Measurements from ENCODE around the gene HPRT1.

HPRT1 gene

DNA sequence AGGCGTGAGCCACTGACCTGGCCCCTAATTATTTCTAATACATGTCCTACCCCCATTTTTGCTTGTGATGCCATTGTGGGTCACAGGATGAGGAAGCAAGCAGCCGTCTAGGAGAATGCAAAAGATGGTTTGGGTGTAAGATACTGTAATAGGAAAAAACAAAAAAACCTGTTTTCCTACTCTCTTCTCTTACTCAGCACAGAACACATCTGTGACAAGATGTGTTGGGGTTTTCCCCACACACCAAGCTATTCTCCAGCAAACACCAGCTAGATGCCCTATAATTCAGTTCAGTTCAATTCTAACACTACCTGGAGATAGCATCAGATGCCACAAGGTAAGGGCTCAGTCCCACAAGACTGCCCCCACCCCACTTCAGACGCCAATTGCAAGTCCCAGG is 15.3 kb upstream of the HPRT1 start:
- Histone ChIP-seq H3K9me2 (replicated peaks; ENCODE audit: insufficient read depth, low read length) (no peaks in the 10 kb centered on the region), H3K27ac (ENCODE audit: low read length) (no peak overlapping the region; the same call in 1 of the 2 replicates), H3K4me2 (ENCODE audit: low read depth, low read length) (no peak overlapping the region), H3K4me3 (ENCODE audit: low read length) (no peak overlapping the region), H3F3A (ENCODE audit: insufficient read depth, low read length) (0 out of 2 replicates have a peak, but pooled peaks cover 6% of the 10 kb centered on the region), H3K9me3 (replicated peaks; ENCODE audit: insufficient read depth, low read length) (no peaks in the 10 kb centered on the region), H3K36me3 (replicated peaks; ENCODE audit: insufficient read depth, low read length) (no peaks in the 10 kb centered on the region), H3K4me1 (ENCODE audit: low read length) (peaks cover 3% of the 10 kb centered on the region; the same call in 1 of the 2 replicates), H2AFZ (ENCODE audit: low read length) (no peak overlapping the region), H3K9ac (ENCODE audit: low read length) (no peak overlapping the region), H3K27me3 (replicated peaks; ENCODE audit: insufficient read depth, low read length) (no peaks in the 10 kb centered on the region), H4K20me1 (ENCODE audit: insufficient read depth, low read length) (no peaks in the 10 kb centered on the region), H3K79me2 (ENCODE audit: low read length) (no peaks in the 10 kb centered on the region)
- peak; percentile 21 for DNase-seq
- no peak for TF ChIP-seq EZH2 (optimal IDR thresholded peaks at IDR 0.05; ENCODE audit: low read depth, low read length)
- TF ChIP-seq EZH2phosphoT487 (IDR thresholded peaks at IDR 0.05; ENCODE audit: low read length), result no peak
- TF ChIP-seq, protein P1, sequence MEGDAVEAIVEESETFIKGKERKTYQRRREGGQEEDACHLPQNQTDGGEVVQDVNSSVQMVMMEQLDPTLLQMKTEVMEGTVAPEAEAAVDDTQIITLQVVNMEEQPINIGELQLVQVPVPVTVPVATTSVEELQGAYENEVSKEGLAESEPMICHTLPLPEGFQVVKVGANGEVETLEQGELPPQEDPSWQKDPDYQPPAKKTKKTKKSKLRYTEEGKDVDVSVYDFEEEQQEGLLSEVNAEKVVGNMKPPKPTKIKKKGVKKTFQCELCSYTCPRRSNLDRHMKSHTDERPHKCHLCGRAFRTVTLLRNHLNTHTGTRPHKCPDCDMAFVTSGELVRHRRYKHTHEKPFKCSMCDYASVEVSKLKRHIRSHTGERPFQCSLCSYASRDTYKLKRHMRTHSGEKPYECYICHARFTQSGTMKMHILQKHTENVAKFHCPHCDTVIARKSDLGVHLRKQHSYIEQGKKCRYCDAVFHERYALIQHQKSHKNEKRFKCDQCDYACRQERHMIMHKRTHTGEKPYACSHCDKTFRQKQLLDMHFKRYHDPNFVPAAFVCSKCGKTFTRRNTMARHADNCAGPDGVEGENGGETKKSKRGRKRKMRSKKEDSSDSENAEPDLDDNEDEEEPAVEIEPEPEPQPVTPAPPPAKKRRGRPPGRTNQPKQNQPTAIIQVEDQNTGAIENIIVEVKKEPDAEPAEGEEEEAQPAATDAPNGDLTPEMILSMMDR (IDR thresholded peaks at IDR 0.05; ENCODE audit: low read length), result no peak

DNA sequence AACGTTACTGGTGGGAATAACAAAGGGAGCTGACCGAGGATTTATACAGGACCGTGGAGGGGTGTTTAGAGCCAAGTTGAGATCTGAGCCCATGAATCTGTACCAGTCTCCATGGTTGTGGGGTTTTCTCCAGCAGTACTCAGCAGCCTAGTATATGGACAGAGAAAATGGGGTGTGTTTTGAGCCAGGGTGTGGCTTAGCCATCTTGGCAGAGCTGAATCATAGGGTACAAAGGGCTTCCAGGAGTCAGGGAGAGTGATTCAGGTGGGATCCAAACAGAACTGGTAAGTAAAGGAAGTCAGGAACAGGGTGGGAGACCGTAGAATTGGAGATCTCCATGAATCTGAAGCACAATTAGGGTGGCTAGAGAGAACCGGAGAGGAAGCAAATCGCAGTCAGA is 7.4 kb upstream of the HPRT1 start:
- H3K36me3 ChIP-seq (replicated peaks; ENCODE audit: insufficient read depth, low read length), result no peaks in the 10 kb centered on the region
- TF ChIP-seq, protein P1 (IDR thresholded peaks at IDR 0.05; ENCODE audit: low read length), result no peak
- TF ChIP-seq EZH2 (optimal IDR thresholded peaks at IDR 0.05; ENCODE audit: low read depth, low read length) (no peak), EZH2phosphoT487 (IDR thresholded peaks at IDR 0.05; ENCODE audit: low read length) (no peak)
- H4K20me1 ChIP-seq (ENCODE audit: insufficient read depth, low read length), result no peaks in the 10 kb centered on the region
- no peaks in the 10 kb centered on the region for H3K9me3 ChIP-seq (replicated peaks; ENCODE audit: insufficient read depth, low read length)
- H3K27me3 ChIP-seq (replicated peaks; ENCODE audit: insufficient read depth, low read length), result no peaks in the 10 kb centered on the region
- no peaks in the 10 kb centered on the region for H3K4me1 ChIP-seq (ENCODE audit: low read length)
- H3K79me2 ChIP-seq (ENCODE audit: low read length), result no peaks in the 10 kb centered on the region
- H2AFZ ChIP-seq (ENCODE audit: low read length), result no peak overlapping the region
- H3K9ac ChIP-seq (ENCODE audit: low read length), result no peak overlapping the region
- H3K4me2 ChIP-seq (ENCODE audit: low read depth, low read length), result no peak overlapping the region
- no peak for DNase-seq
- no peak overlapping the region for H3K4me3 ChIP-seq (ENCODE audit: low read length)
- H3K9me2 ChIP-seq (replicated peaks; ENCODE audit: insufficient read depth, low read length), result no peaks in the 10 kb centered on the region
- H3K27ac ChIP-seq (ENCODE audit: low read length), result no peak overlapping the region
- H3F3A ChIP-seq (ENCODE audit: insufficient read depth, low read length), result no peaks in the 10 kb centered on the region

DNA sequence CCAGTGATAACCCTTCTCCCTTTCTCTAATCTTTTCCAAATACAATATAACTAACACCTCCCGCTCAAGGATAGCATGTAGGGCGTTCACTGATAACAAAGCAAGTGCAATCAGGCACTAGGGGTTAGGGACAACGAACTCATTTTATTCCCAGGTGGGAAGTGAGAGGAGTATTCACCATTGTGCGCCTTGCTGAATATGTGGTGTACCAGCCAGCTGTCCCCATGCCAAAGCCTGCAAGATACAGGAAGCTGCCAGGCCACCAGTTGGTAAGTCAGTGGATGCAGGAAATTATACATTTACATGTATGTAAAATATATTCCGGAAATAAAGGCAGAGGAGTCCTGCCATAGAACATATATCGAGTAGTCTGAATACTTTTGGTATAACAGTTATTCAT is 6.3 kb upstream of the HPRT1 start:
- H3K27ac ChIP-seq (ENCODE audit: low read length), result no peak overlapping the region
- H4K20me1 ChIP-seq (ENCODE audit: insufficient read depth, low read length), result no peaks in the 10 kb centered on the region
- H3K4me2 ChIP-seq (ENCODE audit: low read depth, low read length), result no peak overlapping the region
- no peaks in the 10 kb centered on the region for H3K9me3 ChIP-seq (replicated peaks; ENCODE audit: insufficient read depth, low read length)
- H3K36me3 ChIP-seq (replicated peaks; ENCODE audit: insufficient read depth, low read length), result no peaks in the 10 kb centered on the region
- H3F3A ChIP-seq (ENCODE audit: insufficient read depth, low read length), result no peaks in the 10 kb centered on the region
- H3K9ac ChIP-seq (ENCODE audit: low read length), result no peak overlapping the region
- DNase-seq, result no peak
- H3K4me3 ChIP-seq (ENCODE audit: low read length), result no peak overlapping the region
- no peaks in the 10 kb centered on the region for H3K27me3 ChIP-seq (replicated peaks; ENCODE audit: insufficient read depth, low read length)
- no peaks in the 10 kb centered on the region for H3K79me2 ChIP-seq (ENCODE audit: low read length)
- TF ChIP-seq, protein P1 (IDR thresholded peaks at IDR 0.05; ENCODE audit: low read length), result no peak
- TF ChIP-seq EZH2 (optimal IDR thresholded peaks at IDR 0.05; ENCODE audit: low read depth, low read length) (no peak), EZH2phosphoT487 (IDR thresholded peaks at IDR 0.05; ENCODE audit: low read length) (no peak)
- no peaks in the 10 kb centered on the region for H3K4me1 ChIP-seq (ENCODE audit: low read length)
- no peak overlapping the region for H2AFZ ChIP-seq (ENCODE audit: low read length)
- no peaks in the 10 kb centered on the region for H3K9me2 ChIP-seq (replicated peaks; ENCODE audit: insufficient read depth, low read length)
